HG03280 (cell line): ENCODE results near the gene DLEC1.
A peak's percentile ranks its signal among the peaks of the same experiment; 100 is the strongest.

Experiments used
- ATAC-seq: cut with Tn5 transposase; IDR thresholded peaks from one replicate; pipeline ENCODE4 v1.9.1; 2021; ENCODE audit warnings: mild to moderate bottlenecking, moderate library complexity; ENCODE audit not compliant: unreplicated experiment

Gene DLEC1, protein sequence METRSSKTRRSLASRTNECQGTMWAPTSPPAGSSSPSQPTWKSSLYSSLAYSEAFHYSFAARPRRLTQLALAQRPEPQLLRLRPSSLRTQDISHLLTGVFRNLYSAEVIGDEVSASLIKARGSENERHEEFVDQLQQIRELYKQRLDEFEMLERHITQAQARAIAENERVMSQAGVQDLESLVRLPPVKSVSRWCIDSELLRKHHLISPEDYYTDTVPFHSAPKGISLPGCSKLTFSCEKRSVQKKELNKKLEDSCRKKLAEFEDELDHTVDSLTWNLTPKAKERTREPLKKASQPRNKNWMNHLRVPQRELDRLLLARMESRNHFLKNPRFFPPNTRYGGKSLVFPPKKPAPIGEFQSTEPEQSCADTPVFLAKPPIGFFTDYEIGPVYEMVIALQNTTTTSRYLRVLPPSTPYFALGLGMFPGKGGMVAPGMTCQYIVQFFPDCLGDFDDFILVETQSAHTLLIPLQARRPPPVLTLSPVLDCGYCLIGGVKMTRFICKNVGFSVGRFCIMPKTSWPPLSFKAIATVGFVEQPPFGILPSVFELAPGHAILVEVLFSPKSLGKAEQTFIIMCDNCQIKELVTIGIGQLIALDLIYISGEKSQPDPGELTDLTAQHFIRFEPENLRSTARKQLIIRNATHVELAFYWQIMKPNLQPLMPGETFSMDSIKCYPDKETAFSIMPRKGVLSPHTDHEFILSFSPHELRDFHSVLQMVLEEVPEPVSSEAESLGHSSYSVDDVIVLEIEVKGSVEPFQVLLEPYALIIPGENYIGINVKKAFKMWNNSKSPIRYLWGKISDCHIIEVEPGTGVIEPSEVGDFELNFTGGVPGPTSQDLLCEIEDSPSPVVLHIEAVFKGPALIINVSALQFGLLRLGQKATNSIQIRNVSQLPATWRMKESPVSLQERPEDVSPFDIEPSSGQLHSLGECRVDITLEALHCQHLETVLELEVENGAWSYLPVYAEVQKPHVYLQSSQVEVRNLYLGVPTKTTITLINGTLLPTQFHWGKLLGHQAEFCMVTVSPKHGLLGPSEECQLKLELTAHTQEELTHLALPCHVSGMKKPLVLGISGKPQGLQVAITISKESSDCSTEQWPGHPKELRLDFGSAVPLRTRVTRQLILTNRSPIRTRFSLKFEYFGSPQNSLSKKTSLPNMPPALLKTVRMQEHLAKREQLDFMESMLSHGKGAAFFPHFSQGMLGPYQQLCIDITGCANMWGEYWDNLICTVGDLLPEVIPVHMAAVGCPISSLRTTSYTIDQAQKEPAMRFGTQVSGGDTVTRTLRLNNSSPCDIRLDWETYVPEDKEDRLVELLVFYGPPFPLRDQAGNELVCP (N-terminal part only)

DNA sequence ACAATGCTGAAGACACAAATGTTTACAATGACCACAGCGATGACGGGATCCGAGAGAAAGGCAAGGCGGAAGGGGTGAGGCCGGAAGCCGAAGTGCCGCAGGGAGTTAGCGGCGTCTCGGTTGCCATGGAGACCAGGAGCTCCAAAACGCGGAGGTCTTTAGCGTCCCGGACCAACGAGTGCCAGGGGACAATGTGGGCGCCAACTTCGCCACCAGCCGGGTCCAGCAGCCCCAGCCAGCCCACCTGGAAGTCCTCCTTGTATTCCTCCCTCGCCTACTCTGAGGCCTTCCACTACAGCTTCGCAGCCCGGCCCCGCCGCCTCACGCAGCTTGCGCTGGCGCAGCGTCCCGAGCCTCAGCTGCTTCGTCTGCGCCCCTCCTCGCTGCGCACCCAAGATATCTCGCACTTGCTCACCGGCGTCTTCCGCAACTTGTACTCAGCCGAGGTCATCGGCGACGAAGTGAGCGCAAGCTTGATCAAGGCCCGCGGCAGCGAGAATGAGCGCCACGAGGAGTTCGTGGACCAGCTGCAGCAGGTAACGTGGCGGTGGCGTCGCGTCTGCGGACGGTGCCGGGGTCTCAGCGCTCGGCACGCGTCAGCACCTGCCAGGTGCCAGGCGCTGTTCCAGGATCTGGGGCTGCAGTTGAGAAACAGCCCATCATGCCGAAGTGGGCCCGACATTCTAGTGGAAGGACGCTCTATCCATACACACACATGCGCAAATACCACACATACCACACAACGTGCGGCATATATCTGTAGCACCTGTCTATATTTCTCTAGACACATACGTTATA is at the start of gene DLEC1:
Gene DLEC1 (plus strand): TSS at position 108 of the 798 bp plus-strand sequence. CDS start 18 bp downstream, at position 126.
- ATAC-seq, result peak; percentile 89

DNA sequence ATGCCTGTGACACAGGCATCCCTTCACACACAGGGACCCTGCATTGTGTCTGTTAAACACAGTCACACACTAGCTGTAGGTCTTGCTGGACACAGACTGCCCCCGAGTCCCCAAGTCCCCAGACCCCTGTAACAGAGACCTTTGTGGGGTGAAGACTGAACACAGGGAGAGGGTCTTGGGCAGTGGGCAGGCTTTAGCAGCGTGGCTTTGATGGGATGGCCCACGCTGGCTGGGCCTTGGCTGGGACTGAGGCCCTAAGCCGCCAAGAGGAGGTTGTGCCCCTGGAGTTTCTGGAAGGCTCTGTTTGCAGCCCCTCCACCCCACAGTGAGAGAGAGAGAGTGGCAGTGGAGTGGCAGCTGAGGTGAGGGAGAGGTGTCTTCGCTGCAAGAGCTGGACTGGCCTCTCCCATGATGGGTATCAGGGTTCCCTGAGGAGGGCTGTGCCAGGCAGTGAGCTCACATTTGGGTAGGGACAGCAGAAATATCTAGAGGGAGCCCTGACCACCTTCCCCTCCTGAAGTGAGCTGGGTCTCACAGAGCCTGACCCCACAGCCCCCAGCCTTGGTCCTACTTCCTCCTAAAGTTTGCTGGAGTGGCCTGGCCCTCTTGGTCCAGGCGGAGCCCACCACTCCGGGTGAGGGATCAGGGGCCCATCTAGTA is 49.1 kb upstream of the DLEC1 start:
- ATAC-seq, result no peak

DNA sequence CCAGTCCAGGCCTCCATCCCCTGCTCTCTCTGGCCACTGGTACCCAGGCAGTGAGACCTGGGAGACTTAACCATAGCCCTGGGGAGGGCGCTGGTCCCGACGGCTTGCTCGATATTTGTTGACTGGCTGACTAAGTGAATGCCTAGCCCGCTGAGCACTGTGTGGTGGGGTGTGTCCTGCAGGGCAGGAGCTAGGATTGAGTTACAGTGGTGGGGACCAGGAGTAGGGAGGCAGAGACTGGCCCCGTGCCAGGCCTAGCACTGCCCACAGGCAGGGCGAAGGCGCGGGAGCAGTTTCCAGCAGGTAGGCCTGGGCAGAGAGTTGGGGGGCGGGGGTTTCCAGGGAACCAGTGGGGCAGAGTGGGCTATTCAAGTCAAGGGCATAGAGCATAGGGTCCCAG is 48.5 kb upstream of the DLEC1 start, which contains the start of gene VILL:
Gene VILL (plus strand): TSS at position 260 of the 400 bp plus-strand sequence. CDS start 2,887 bp downstream, outside the sequence.
- no peak for ATAC-seq

DNA sequence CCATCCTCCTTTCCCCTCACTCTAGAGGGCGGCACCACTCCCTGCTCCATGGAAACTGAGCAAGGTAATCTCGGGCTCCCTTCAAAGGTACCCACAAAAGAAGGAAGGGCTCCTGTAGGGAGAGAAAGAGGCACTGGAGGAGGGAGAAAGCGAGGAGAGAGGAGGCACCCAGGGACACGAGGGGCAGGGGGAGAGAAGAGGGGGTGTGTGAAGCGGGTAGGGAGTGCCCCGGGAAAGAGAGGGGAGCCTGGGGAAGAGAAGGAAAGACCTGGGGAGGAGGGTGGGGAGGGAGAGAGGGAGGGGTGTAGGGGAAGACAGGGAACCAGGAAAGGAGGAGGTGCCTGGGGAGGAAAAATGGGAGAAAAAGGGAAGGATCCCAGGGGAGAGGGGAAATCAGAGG is 47.9 kb upstream of the DLEC1 start:
- no peak for ATAC-seq

DNA sequence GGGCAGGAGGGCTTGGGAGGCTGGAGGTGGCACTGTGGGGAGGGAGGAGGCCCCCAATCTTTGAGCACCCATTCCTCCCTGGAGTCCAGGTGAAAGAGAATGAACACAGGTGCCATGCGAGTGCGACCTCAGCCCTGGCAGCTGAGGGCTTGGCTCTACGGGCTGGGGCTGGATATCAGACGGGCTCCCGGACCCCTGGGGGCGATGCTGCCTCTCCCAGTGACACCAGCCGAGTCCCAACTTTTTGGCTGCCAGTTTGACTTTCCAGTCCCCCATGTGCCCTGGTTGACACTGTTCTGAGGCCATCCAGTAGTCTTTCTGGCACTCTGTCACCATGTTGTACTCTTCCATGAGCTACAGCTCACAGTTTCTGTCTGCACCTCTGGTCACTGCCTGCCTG is 47.2 kb upstream of the DLEC1 start:
- ATAC-seq, result no peak

DNA sequence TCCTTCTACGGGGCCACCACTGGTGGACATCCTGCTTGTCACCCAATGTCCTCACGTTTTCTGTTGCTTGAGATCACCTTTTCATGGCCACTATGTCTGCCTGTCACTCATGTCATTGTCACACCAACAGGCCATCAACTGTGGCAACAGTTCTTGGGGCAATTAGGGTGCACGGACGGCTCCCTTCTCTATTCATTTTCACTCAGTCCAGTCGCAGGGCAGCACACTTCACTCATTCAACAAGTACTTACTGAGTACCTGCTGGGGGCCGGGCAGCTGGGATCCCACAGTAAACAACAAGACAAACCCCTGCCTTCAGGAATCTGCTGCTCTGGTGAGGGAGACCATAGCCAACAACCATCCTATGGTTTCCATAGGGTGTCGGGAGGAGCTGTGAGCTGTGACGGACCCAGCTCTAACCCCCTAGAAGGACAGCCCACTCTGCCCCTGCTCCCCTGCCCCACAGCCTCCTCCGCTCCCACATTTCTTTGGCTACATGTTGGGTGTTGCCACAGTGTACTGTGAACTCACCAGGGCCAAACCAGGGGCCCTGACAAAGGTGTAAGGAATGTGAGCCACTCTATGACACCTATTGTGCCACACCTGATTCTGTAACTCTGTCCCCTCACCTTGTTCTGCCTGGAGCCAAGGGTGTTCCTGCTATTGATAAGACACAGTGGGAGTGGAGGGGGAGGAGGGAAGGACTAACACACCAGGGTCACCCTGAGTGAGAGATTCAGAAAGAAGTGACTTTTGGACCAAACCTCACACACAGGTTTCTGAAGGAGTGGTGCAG is 46.5 kb upstream of the DLEC1 start:
- no peak for ATAC-seq

DNA sequence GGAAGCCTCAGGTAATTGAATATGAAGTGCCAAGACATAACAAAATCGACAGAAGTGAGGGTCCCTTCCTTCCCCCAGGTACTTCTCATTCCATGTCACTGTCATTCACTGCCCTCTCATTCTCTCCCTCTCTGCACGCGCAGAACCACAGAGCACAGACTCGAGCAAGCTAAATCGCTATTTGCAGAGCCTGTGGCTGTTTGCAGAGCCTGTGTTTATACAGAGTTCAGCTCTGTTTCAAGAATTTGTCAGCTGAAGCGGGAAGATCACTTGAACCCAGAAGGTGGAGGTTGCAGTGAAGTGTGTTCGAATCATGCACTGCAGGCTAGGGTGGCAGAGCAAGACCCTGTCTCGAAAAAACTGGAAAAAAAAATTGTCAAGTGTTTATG is 45.9 kb upstream of the DLEC1 start:
- no peak for ATAC-seq

DNA sequence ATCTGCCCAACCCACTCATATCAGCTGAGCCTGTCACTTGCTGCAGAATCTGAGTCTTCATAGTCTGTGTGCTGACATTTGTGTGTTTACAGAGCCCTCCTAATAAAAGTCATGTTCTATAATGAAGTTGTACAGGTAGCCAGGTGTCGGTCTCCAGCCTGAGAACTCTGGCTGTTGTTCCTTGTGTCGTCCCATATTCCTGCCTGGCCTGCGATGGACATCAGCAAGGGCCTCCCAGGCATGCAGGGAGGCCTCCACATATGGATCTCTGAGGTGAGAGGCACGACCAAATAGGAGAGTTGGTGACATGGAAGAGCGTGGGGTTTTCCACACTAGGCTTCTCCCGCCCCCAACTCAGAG is 45.6 kb upstream of the DLEC1 start:
- ATAC-seq, result no peak

DNA sequence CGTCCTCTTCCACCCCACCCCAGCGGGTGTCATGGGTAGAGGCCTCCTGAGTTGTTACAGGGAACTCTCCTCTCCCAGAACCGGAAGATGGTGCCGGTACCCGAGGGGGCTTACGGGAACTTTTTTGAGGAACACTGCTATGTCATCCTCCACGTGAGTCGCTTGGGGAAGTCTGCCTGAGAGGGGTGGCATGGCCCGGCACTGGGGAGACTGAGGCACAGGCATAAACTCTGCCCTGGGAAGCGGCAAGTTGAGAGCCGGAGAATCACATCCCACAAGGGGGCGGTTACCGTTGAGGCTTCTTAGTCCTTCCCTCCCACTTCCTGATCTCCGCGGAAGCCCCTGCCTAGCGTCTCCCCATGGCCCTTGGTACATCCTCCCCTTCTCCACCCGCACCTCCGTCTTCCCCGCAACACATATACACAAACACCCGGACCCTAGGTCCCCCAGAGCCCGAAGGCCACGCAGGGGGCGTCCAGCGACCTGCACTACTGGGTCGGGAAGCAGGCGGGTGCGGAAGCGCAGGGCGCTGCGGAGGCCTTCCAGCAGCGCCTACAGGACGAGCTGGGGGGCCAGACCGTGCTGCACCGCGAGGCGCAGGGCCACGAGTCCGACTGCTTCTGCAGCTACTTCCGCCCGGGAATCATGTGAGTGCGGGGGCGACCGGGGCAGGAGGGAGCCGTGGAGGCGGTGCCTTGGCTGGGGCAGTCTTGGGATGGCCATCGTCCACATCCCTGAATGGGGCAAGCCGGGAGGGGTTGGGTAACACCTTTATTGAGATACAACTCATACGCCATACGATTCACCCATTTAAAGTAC is 45.0 kb upstream of the DLEC1 start:
- peak; percentile 51 for ATAC-seq

DNA sequence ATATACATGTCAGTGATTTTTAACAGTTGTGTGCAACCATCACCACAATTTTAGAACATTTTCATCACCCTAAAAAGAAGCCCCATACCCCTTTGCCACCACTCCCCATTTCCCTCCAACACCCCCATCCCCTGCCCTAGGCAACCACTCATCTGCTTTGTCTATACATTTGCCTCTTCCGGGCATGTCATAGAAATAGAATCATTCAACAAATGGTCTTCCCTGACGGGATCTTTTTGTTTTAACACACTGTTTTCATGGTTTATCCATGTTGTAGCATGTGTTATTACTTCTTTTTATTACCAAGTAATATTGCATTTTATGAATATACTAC is 44.4 kb upstream of the DLEC1 start:
- ATAC-seq, result no peak

DNA sequence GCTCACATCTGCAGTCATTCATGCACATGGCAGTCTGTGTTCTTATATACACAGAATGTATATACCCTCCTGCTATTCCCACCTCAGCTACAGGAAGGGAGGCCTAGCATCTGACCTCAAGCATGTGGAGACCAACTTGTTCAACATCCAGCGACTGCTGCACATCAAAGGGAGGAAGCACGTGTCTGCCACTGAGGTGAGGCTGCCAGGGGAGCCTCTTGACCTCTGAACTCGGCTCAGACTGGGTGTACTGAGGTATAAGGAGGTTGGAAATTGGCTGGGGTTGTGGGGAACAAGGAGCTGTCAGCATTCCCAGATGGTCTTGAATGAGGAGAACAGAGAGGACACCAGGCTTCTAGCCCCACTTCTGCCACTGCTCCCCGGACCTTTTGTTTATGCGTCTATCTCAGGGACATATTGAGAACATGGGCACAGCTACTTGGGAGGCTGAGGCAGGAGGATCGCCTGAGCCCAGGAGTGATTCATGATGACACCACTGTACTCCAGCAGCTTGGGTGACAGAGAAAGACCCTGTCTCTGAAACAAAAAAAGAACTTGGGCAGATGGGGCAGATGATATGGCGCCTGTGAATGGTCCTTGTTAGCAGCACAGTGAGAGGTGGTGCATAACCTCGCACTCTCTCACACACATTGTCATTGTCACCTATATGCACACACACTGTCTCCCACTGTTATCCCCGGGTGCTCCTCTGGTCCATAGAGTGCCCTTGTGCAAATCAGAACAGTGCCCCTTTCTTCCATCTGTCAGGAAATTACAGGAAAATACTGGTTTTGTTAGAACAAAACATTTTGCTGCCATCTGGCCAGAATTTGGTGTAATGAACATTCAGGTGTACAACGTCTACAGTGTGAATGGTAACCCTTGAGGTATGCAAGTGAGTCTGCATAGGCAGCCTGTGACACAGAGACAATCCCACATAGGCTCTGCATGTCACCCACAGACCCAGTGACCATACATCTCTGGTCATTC is 43.1 kb upstream of the DLEC1 start:
- ATAC-seq, result no peak

DNA sequence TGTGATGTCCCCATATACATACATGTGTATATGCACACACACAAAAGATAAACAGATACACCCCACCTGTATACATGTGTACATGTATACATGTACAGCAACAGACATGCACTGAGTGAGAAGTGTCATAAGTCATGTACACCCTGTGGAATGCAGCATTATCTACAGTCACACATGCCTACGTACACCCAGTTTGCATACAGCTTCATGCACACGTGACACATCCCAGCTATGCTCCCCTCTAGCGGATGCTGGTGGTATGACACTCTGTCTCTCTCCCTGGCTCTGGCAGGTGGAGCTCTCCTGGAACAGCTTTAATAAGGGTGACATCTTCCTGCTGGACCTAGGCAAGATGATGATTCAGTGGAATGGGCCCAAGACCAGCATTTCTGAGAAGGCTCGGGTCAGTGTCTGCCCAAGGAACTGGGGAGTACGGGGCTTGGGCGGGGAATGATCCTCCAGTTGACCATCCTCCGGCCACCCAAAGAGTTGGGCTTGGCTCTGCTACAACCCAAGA is 42.2 kb upstream of the DLEC1 start:
- ATAC-seq, result peak; percentile 57

DNA sequence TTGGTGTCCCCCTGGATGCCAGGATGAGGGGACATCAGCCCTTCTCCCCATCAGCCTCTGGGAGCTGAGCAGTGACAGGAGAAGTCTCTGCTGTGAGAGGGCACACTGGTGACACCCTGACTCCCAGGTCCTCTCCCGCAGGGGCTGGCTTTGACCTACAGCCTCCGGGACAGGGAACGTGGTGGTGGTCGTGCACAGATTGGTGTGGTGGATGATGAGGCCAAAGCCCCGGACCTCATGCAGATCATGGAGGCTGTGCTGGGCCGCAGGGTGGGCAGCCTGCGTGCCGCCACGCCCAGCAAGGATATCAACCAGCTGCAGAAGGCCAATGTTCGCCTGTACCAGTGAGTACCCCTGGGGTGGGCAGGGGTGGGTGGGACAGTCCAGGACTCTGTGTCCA is 41.7 kb upstream of the DLEC1 start:
- no peak for ATAC-seq

DNA sequence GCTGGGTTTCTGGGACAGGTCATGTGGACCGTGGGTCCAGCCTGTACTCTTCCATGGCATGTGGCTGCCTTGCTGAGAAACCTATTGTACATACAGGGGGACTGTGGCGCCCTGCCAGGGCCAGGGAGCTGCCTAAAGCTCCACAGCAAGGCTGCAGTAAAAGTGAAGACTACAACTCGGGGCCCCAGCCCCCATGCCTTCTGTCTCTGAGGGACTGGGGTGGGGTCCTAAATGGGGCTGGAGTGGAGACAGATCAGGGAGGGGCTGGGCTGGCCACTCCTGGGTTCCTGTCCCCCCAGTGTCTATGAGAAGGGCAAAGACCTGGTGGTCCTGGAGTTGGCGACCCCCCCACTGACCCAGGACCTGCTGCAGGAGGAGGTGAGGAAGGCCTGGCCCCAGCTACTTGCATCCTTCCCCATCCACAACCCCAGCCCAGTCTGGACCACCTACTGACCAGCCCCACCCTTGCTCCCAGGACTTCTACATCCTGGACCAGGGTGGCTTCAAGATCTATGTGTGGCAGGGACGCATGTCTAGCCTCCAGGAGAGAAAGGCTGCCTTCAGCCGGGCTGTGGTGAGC is 41.1 kb upstream of the DLEC1 start:
- no peak for ATAC-seq

DNA sequence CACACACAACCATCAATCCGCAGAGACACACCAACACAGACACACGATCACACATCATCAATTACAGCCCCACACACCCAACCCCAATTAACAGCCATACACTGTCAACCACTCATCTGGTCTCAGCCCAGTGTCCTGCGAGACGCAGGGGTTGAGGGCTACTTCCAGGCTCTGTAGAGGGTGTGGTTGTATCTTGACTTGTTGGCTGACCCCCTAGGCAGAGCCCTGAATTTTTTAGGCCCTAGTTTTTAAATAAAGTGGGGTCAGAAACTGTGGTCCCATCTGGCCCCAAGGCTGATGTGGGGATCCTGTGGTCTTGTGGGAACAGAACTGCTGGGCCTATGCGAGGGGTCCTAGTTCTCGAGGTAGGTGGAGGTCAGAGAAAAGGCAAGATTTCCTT is 39.2 kb upstream of the DLEC1 start:
- ATAC-seq, result no peak

DNA sequence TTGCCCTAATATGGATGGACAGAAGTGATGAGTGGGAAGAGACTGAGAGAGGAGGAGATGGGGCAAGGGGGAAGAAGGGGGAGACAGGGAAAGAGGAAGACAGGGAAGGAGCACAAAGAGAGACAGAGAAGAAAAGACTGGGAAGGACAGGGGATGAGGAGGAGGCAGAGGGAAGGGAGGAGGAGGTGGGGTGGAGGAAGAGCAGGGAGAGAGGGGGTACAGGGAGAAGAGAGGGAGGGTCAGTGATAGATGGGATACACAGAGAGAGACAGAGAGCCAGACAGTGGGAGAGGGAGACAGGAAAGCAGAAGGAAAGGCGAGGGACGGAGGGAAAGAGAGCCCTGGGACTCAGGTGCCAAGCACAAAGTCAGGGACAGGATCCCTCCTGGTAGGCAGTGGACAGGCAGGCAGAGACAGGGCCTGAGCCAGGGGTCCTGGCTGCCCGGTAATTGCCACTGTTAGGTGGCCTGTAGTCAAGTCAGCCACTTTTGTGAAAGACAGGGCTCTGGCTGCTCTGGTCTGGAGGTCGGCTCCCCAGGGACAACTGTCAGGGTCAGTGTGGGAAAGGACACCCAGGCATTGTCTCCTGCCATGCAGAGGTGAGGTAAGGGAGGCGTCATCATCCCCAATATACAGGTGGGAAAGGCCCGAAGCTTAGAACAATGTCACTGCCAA is 38.6 kb upstream of the DLEC1 start:
- ATAC-seq, result no peak
